ENCODE measurements around the gene MAT2A.
"Not testable (repeated sequence)": the region's sequence is repeated elsewhere in the genome, so short reads cannot be mapped to it uniquely, and the experiment has no call there.

The MAT2A gene

DNA sequence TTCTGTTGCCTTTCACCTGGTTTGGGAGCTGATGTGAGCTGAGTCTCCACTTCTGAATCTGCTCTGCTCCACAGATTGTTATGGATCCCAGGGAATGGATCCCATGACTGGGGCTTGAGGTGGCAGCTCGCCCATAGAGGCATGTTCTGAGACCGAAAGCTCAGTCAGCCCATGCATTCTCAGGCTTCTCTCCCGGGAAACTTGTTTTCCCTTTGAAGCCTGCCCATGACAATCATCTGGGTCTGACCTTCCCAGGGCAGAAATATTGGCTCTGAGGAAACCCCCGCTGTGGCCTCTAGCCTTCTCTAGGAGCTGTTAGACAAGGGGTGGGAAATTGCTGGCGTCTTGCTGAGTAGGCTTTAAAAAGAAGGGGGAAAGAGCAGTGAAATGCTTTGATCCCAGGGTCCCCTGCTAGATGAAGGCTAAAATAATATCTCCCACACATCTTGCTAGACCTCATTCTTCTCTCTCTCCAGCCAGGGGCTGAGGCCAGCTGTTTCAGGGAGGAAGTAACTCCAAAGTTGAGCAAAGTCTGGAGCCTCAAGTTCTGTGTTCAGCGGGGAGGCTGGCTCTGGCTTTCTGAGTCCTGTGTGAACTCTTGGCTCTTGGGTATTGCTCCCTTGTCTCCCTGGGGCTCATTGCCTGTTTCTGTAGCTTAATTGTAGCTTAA lies 40.4 kb downstream of the MAT2A start:
- no peak for DNase-seq (ENCODE audit: low read depth in 3 of 3)

DNA sequence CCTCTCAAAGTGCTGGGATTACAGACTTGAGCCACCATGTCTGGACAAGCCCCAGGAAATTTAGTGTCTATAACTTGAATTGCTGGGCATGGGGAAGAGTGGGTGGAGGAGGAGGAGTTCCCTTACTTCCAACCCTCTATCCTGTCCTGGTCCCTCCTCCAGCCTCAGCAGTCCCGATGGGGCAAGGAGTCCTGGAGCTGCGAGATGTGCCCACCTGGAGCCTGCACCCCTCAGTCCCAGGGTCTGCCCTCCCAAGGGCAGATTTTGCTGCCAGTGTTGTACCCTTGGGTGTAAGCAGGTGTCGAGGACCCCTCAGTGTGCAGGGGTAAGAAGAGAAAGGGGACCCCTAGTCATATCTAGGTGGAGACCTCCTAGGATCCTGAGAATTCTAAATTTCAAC lies 41.2 kb downstream of the MAT2A start:
- DNase-seq (ENCODE audit: low read depth in 3 of 3), result no peak

DNA sequence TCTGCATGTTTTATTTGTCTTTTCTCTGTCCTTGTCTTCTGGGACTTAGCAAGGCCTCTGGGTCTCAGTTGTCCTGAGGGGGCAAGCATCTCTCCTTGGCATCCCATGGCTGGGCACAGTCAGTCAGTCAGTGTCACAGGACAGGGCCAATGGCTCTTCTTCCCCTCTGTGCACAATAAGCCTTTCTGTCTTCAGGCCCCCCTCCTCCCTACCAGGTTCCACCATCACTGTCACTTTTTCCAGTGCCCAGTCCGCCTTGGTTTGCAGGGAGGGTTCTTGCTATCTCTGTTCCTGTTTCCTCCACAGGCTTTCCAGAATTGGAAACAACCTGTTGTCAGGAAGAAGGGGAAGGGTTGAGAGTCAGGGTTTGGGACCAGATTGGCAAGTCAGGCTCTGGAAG lies 43.5 kb downstream of the MAT2A start:
- DNase-seq (ENCODE audit: low read depth in 3 of 3), result no peak

DNA sequence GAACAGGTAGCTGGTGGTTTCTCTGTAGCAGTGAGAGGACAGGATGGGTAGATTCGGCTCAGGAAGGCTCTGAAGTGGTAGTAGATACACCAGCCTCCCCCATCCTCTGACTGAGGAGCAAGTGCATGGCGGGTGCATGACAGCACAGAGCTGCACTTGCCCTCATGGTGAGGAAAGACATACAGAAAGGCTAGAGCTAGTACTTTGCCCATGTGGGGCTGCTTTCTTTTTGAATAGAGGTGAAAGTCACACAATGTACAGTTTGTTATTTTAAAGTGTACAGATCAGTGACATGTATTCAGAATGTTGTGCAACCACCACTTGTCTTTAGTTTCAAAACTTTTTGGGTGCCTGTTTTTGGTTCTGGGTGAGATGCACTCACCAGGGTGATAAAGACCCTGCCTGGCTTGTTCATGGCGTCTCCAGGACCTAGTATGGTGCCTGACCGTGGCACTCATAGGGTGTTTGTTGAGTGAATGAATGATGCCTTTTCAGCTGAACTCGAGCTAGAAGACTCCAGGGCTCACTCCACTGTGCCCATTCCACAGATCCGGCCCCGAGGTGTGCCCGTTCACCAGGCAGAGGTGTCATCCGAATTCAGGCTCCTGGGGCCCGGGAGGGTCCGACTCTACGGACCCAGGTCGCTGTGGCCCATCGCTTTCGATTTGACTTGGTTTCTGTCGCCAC lies 44.8 kb downstream of the MAT2A start:
- no peak for DNase-seq (ENCODE audit: low read depth in 3 of 3)

DNA sequence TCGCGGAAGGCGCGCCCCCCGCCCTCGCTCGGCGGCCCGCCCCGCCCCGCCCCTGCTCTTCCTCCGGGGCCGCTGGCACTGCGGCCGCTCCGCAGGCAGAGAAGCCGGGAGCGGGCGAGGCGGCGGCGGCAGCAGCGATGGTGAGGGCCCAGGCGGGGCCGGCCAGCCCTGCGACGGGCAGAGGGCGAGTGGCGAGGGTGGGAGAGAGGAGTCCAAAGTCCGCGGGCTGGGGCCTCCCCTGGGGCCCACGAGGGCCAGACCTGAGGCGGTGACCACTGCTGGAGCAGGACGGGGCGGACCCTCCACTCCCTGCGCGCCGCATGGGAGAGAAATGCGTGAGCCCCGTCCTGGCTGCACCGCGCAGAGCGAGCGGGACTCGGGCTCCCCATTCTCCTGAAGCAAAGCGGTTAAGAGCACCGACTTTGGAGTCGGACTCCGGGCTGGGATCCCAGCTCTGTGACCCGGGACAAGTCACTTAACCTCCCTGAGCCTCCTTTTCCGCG lies 45.4 kb downstream of the MAT2A start, which contains the start of gene VAMP5:
TSS of gene VAMP5 (plus strand) at position 78 of the 503 bp plus-strand sequence. CDS start at position 138, 60 bp downstream.
- no peak for DNase-seq (ENCODE audit: low read depth in 3 of 3)

DNA sequence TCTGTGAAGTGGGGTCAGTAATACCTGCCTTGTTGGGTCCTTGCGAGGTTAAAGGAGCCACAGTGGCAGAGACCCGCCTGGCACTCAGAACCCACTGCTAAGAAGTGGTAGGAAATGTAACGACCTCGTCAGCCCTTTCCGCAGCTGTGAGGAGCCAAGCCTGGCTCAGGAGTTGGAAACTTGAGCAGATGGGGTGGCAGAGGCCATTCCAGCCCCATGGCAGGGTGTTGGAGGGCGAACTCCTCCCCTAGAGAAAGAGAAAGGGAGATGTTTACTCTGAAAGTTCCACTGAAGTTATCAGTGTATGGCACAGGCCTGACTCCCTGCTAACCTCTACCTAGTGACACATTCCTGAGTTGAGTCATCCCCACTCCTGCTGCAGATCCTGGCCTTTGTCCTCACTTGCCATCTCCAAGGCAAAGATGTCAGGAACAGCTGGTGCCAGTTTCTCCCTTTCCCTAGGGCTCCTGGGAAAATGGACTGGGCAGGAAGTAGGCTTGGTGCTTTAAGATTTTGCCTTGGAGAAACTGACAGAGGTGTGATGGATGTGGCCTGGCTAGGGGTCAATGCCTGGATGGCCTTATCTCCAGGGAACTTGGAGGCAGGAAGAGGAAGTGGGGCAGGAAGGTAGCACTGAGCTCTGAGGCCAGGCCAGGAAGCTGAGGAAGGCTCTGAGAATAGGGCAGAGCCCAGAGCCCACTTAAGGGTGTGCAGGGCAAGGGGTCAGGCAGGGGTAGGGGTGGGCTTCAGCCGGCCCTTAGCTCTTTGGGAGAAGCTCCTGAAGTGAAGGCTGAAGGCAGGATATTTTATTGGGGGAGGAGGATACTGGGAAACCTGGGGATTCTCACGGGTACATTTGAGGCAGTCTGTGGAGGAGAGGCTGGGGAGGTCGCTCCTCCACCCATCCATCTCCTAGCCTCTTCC lies 46.2 kb downstream of the MAT2A start:
- DNase-seq (ENCODE audit: low read depth in 3 of 3), result no peak

DNA sequence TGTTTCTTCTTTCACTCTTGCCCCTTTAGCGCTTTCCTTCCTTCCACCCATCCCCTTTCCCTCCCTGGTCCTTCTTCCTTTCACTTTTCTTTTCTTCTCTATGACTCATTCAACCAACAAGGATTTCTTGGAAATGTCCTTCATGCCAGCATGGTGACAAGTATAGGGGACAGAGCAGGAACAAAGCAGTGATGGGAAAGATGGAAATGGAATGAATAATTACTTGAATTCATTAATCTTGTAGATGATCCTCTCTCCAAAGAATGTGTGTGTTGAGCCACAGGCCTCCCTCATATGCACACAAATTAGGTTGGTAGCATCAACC lies 46.8 kb downstream of the MAT2A start:
- DNase-seq (ENCODE audit: low read depth in 3 of 3), result no peak

DNA sequence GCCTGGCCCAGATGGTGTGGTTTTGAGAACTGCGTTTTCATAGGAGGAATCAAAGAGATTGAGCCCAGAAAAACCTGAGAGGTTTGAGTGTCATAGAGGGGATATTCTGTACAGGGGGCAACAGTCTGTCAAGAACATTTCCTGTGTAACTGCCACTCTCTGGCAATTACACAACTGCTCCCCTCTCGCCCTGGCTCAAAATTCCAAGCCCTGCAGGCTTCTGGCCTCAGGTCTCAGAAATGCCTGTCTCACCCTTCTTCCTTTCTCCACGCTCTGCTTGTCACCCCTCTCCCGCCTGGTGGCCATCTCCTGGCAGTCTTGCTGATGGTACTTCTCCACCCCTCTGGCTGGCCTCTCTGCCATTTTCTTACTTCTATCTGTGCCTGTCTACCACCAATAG lies 49.3 kb downstream of the MAT2A start:
- no peak for DNase-seq (ENCODE audit: low read depth in 3 of 3)

DNA sequence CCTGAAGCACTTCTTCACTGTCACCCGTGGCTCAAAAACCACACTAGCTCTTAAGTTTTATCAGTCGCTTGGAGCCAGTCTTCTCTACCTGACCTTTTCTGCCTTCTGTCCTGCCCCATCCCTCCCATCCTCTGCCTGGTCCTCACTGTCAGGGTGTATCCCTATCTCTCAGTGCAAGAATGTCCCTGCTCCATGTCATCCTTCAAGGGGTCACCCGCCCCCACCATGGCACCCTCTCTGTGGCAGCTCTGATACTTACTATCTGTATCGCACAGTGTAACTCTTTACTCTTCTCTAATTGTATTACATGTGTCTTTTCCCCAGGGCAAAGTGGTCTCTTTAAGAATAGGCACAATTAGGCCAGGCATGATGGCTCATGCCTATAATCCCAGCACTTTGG lies 49.7 kb downstream of the MAT2A start:
- DNase-seq (ENCODE audit: low read depth in 3 of 3), result no peak

DNA sequence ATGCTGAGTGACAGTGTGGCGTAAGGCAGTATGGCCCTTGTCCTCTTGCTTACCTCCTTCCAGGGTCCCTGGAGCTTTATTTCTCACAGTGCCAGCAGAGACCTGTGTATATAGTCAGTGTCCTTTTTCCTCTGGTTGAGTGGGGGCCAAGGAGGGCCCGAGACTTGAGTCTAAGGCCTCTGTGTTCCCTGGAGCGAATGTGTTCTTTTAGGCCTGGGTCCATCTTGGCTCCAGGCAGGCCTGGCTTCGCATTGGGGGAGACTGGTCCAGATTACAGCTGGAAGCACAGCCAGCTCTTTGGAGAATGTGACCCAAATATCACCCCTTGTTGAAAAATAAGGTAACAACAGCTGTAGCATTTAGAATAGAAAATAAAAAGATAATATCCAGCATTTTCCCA lies 50.2 kb downstream of the MAT2A start:
- no peak for DNase-seq (ENCODE audit: low read depth in 3 of 3)

DNA sequence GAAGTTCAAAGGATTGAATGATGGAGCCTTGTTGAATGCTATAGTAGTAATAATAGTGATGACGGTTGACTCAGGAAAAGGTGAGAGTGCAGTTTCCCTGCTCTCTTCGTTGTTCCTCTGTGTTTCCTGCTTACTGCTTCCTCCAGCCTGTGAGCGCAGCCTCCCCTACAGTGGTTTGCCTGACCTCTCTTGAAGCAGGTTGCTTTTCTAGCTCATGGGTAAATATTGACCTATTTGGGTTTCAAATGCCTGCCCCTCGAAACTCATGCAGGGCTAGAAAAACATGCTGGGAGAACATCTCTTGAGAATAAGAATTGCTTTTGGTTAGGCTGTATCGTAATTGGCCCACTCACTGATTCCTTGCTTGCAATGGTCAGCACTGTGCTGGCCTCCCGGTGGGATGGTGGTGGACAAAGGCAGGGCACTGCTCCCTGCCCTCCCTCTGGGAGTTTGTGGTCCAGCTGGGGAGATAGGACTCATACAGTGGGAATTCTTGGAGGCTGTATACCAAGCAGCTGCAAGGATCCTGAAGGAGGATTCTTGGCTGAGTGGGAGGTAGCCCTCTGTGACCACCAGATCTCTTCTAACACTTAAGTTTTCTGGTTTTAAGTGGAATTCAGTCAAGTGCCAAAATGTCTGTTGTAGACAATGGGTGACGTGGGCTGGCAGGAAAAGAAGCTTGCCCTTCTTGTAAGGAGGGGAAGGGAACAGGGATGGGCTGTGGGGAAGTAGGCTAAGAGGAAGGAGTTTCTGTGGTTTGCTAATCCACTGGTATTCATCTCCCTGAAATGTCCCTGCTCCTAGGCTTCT lies 51.2 kb downstream of the MAT2A start:
- no peak for DNase-seq (ENCODE audit: low read depth in 3 of 3)

DNA sequence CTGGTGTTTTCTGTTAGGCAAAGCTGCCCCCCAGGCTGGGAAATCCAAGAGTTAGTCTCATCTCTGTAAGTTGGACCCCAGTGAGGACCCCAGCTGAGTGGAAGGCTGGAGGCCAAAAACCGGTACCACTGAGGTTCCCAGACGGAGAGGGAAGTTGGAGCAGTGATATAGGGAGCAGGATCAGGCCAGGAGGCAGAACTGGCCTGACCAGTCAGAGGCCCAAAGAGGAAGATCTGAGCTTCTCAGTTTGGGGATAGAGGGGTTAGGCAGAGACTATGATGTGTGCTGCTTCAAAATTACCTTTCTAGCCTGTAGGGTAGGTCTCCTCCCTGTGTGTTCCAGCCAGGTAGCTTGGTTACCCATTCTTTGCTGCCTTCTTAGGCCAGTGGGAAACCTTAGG lies 52.0 kb downstream of the MAT2A start:
- DNase-seq (ENCODE audit: low read depth in 3 of 3), result no peak

DNA sequence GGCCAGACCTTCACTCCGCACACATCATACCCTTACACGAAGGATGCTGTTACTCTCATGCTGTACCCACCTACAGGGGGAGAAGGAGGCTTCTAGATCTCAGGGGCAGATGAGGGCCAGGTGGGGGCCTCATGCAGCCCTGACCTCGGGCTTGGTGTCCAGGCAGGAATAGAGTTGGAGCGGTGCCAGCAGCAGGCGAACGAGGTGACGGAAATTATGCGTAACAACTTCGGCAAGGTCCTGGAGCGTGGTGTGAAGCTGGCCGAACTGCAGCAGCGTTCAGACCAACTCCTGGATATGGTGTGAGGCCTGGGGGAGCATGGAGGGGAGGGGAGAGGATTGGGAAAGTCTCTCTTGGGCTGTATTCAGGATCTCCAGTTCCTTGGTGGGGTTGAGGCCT lies 52.6 kb downstream of the MAT2A start:
- DNase-seq (ENCODE audit: low read depth in 3 of 3), result no peak

DNA sequence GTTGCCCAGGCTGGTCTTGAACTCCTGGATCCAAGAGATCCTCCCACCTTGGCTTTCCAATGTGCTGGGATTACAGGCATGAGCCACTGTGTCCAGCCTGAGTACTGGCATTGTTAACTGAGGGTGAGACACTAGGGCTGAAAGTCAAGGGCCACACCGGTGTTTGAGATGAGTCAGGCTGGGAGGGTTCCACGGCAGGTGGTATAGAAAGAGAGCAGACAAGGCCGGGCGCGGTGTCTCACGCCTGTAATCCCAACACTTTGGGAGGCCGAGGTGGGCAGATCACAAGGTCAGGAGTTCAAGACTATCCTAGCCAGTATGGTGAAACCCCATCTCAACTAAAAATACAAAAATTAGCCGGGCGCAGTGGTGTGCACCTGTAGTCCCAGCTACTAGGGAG lies 53.3 kb downstream of the MAT2A start:
- not testable (repeated sequence) for DNase-seq (ENCODE audit: low read depth in 3 of 3)

DNA sequence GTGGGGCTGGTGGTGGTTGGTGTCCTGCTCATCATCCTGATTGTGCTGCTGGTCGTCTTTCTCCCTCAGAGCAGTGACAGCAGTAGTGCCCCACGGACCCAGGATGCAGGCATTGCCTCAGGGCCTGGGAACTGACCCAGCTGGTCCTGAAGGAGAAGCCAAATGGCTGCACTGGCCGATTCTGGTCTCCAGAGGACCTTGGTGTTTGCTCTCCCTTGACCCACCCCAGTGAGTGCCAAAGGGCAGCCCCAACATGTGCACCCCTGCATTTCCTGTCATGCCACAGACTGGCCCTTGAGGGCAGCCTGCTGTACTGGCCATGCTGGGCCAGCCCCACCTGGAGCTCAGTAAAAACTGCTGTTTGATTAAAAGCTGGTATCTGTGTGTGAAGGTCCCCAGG lies 54.1 kb downstream of the MAT2A start:
- DNase-seq (ENCODE audit: low read depth in 3 of 3), result no peak

Measured in stimulated activated CD4-positive, alpha-beta T cell treated with anti-CD3 and anti-CD28 coated beads, TNF-alpha, amount 100 ng/mL, for 24 hours (primary cell).